ENCODE measurements around the gene RAPGEF1.
"Not testable (repeated sequence)": the region's sequence is repeated elsewhere in the genome, so short reads cannot be mapped to it uniquely, and the experiment has no call there.

Gene RAPGEF1

GRCh38 chr9:131728546-131728910, 11.3 kb downstream of the RAPGEF1 start:
- DNase-seq, result no peak

GRCh38 chr9:131727795-131728545, 11.9 kb downstream of the RAPGEF1 start:
- DNase-seq, result no peak

- DNase-seq, result no peak
These were observed 12.6 kb downstream of the RAPGEF1 start for GRCh38 chr9:131727184-131727759.

- DNase-seq, result no peak
These were observed 15.2 kb downstream of the RAPGEF1 start for GRCh38 chr9:131724683-131725082.

- no peak for DNase-seq
These were observed 16.2 kb downstream of the RAPGEF1 start for GRCh38 chr9:131723632-131724031.

- no peak for DNase-seq
These were observed 17.6 kb downstream of the RAPGEF1 start for GRCh38 chr9:131722255-131722654.

- no peak for DNase-seq
These were observed 18.8 kb downstream of the RAPGEF1 start for GRCh38 chr9:131721076-131721475.

- no peak for DNase-seq
These were observed 19.5 kb downstream of the RAPGEF1 start for GRCh38 chr9:131720330-131720729.

- DNase-seq, result no peak
These were observed 20.5 kb downstream of the RAPGEF1 start for GRCh38 chr9:131719262-131719908.

GRCh38 chr9:131717719-131718460, 22.0 kb downstream of the RAPGEF1 start:
- DNase-seq, result no peak

GRCh38 chr9:131715906-131716305, 24.0 kb downstream of the RAPGEF1 start:
- DNase-seq, result no peak

- DNase-seq, result no peak
These were observed 25.1 kb downstream of the RAPGEF1 start for GRCh38 chr9:131714821-131715220.

- DNase-seq, result no peak
These were observed 25.7 kb downstream of the RAPGEF1 start for GRCh38 chr9:131714161-131714646.

- no peak for DNase-seq
These were observed 26.9 kb downstream of the RAPGEF1 start for GRCh38 chr9:131713016-131713415.

GRCh38 chr9:131712151-131712716, 27.6 kb downstream of the RAPGEF1 start:
- no peak for DNase-seq

- DNase-seq, result peak; percentile 40
These were observed 30.0 kb downstream of the RAPGEF1 start for GRCh38 chr9:131709771-131710431.

- DNase-seq, result not testable (repeated sequence)
These were observed 30.7 kb downstream of the RAPGEF1 start for GRCh38 chr9:131709010-131709770.

- no peak for DNase-seq
These were observed 31.5 kb downstream of the RAPGEF1 start for GRCh38 chr9:131708226-131709002.

- no peak for DNase-seq
These were observed 32.1 kb downstream of the RAPGEF1 start for GRCh38 chr9:131707733-131708157.

- no peak for DNase-seq
These were observed 32.8 kb downstream of the RAPGEF1 start for GRCh38 chr9:131707050-131707449.

GRCh38 chr9:131706608-131706970, 33.3 kb downstream of the RAPGEF1 start:
- no peak for DNase-seq
